NCI-H1092 (cell line): Measurements from ENCODE around the gene GRM8.
"Not testable (repeated sequence)": the region's sequence is repeated elsewhere in the genome, so short reads cannot be mapped to it uniquely, and the experiment has no call there.

Experiments used
- DNase-seq: peaks from one replicate; lab custom pipeline; 2025; lab: John Stamatoyannopoulos, UW

The GRM8 gene

DNA sequence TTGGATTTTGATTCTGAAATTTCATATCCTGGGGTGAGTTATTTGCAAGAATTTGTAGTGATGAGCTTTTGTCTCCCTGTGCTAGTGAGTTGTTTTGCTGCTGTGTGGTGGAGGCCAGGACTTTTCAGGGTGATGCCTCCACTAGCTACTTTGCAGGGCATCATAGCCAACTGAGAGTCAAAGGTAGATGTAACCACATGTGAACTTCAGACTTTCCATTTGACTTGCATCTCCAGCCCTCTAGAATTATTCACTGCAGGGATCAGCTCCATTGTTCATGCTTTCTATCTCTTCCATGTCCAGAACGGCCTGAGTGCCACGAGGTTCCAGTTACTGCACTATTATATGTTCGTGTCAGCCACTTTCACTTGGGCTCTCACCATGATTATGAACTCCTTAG is 534.3 kb downstream of the GRM8 start:
- DNase-seq: no peak

GRCh38 chr7:126716321-126716720 is 536.4 kb downstream of the GRM8 start:
- no peak for DNase-seq

GRCh38 chr7:126715076-126715475 is 537.7 kb downstream of the GRM8 start:
- DNase-seq: peak; percentile 43

GRCh38 chr7:126702242-126703016 is 550.3 kb downstream of the GRM8 start:
- no peak for DNase-seq

DNA sequence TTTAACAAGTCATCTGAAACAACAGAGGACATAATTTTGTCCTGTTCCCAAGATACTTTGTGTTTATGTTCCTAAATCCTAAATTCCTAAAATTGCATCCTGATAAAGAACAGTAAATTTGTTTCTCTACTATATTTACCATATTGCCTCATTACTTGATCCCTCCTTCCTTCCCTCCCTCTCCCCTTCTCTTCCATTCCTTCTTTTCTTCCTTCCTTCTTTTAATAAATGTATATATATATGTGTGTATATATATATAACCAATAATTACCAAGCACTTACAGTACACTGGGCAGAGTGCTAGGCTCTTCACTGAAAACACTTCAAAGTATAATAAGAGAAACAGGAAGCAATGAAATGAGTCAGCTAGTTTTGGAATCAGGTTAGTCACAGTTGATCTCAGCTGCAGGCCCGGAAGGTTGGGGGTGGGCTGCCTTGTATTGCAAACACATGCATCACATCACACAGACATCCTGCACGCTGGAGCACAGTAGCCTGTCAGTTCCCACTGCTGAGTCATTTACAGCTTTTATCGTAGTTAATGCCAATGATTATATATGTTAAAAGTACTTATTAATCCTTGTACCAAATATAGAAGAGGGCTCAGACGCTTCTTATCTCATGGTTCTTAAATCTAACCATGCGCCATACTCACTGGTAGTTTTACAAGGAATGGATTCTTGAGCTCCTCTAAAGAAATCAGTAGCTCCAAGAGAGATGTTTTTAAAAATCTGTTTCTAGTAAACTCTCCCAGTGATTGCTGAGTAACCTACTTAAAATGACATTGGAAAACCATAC is 551.7 kb downstream of the GRM8 start:
- peak; percentile 20 for DNase-seq

DNA sequence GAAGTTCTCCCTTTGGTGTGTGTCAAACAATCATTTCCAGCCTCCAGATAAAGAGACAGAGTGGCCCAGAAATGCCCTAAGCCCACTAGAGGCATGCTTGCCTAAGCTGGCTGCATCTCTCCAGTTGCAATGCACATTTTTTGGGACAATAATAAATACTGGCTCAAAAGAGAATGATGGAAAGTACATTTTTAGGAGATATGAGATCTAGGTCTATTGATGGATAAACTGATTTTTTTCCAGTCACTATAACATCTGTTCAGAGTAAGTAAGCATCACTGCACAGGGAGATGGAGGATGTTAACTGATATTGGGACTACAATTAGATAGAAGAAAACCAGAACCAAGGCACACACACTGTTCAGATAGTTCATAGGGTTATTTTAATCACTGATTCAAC is 553.0 kb downstream of the GRM8 start:
- no peak for DNase-seq

DNA sequence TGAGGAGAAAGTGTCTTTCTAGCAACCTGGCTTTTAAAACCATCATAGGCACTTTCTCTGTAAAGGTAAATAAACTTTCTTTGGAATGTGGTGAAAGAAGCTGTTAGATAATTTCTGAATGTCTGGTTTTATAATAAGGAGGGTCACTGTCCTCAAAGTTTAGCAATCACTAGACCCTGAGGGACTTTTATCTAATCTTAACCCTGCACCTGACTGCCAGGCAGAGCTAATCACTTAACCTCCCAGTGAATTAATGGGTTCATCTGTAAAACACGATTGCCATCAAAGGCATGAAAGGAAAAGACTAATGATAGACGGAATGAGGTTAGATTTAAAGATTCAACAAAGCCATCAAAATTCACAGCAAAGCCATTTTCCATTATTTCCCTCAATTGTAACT is 553.8 kb downstream of the GRM8 start:
- DNase-seq: no peak

DNA sequence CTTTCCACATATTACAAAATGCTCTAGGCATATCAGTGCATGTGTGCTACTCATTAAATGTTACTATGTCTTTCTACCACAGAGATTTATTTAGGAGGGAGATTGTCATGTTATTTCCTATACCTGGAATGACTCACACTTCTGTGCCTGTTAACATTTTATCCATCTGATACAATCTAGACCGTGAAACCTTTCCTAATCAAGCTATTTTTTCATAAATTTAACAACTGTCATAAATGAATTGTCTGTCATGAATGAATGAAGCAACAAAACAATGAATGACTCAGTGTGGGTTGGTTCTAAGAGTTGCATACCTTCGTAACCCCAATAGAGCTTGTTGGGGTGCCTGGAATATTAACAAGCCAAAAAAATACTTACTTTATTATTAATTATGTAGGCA is 554.3 kb downstream of the GRM8 start:
- DNase-seq: no peak

GRCh38 chr7:126696256-126697038 is 556.3 kb downstream of the GRM8 start:
- no peak for DNase-seq

DNA sequence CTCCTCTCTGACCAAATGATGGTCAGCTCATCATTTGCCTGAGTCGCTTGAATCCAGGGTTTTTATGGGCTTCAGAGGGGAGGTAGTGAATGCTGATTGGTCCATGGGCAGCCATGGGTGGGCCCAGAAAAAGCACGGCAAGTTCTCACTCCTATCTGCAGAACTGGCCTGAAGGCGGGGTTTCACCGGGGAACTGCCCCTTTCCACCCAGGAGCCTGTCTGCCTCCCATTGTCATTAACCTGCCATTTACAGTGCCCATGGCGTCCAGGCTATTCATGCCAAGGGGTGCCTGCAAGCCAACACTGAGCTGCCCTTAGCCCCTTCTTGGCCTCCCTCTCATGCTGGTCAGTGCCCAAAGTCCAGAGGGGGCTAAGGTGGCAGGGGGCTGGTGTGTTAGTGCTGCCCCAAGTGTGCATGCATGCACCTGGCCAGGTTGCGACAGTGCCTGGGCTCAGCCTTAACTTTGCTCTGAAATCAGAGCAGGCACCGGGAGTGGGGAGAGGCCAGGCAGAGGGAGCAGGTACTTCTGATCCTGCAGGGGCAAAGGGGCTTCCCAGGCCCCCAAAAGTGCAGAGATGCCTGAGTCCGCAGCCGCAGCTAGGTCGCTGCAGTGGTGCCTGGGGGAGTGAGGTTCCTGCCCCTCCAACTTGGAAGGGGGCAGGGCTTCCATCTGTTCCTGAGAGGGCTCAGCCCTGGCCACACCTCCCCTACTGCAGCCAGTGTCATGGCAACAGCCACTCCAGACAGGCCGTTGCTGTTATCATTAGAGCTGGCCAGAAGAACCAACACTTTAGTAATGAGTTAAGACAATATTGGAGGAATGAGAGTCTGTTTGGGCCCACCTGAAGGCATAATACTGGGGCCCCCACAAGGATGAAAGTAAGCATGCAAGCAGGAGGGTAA is 561.6 kb downstream of the GRM8 start:
- no peak for DNase-seq

DNA sequence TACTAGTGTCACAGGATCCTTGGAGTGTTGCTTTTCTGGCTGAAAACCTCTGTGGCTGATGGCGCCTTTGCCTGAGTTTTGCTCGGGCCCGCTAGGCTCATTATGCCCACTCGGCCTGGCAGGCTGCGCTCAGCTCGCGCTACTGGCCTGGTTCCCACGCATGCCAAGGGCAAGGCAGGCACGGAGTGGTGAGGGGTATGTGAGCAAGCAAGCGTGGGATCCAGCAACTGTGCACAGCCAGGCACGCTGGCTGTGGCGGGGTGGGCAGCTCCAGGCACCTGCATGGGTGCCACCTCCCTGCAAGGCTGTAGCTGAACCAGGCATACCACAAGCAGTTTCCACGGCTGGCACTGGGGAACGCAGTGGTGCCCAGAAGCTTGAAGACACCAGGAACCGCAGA is 562.6 kb downstream of the GRM8 start:
- no peak for DNase-seq

DNA sequence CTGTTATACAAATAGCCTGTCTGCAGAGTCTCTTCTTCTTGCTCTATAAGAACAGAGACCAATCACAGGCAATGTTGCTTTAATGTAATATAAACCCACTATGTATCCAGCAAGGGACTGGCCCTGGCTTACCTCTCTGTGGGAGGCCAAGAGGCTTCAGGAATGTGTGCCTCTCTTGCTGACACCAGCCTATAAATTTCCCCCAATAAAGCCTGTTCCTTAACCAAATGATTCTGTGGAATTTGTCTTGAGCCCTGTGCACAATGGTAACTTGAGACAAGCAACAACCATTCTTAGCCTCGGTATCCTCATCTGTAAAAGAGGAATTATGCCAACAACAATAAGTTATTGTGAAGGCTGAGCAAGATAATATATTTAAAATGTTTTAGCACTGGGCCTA is 563.7 kb downstream of the GRM8 start:
- DNase-seq: no peak

DNA sequence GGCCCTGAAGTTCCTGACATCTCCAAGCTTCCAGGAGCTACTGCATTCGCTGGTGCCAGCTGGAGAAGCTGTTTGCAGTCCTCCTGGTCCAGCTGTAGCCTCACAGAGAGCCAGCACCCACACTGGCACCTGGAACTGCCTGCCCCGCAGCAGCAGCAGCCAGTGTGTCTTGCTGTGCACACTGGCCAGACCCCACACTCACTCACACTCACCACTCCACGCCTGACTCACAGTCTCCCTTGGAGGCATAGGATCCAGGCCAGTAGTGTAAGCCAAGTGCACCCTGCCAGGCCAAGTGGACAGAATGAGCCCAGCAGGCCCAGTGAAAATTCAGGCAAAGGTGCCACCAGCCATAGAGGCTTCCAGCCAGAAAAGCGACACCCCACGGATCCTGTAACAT is 566.3 kb downstream of the GRM8 start:
- no peak for DNase-seq

DNA sequence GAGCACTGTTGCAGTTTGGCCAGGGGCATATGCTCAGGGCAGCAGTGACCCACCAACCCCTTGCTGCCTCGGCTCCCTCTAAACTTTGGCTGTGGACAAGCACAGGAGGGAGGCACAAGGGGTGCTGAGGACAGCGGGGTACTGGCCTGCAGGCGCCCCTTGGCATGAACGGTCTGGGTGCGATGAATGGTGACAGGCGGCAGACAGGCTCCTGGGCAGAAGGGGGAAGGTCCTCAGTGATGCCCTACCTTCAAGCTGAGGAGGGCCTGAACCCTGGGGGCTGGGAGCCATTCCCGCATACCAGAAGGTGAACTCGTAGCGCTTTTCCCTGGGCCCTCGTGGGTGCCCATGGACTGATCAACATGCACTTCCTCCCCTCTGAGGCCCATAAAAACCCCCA is 567.1 kb downstream of the GRM8 start:
- no peak for DNase-seq

DNA sequence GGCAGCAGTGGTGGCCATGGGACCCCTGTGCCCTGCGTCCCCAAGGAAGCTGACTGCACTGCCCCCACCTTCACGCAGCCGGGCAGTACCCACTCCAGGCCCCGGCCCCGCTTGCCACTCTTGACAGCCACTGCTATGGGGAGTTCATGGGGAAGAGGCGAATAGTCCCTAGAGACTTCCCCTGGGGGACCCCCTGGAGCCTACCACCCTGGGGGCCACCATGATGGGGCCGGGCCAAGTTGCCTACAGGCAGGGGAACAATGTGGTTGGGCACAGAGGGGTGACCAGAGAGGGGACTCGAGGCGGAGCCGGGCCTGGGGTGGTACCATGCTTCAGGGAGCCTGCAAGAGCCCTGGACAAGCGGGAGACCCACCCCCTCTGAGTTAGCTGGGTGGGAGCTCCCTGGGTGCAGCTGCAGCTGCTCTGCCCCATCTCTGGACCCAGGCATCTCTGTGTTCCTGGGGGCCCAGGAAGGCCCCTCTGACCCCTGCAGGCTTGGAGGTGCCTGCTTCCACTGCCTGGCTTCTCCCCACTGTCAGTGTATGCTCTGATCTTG is 567.6 kb downstream of the GRM8 start:
- no peak for DNase-seq

- DNase-seq: no peak
Measured at GRCh38 chr7:126682176-126682575, 570.6 kb downstream of the GRM8 start.

GRCh38 chr7:126668762-126669161 is 584.0 kb downstream of the GRM8 start:
- not testable (repeated sequence) for DNase-seq

DNA sequence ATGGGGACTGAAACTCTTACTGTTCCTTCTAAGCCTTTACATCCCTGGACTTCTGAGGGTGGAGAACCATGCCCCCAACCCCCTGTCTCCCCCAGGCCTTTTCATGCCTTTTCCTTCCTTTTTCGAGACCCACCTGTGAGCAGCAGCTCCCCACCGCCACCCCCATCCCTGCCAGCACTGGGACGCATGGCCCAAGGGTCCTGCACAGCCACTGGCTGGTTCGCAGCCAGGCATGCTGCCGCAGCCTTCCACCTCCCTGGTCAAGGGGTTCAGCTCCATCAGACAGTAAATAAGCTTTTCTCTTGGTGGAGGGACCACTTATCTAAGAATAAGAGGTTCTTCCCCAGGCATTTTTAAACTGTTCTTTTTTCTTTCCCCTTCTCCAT is 584.4 kb downstream of the GRM8 start:
- DNase-seq: no peak

DNA sequence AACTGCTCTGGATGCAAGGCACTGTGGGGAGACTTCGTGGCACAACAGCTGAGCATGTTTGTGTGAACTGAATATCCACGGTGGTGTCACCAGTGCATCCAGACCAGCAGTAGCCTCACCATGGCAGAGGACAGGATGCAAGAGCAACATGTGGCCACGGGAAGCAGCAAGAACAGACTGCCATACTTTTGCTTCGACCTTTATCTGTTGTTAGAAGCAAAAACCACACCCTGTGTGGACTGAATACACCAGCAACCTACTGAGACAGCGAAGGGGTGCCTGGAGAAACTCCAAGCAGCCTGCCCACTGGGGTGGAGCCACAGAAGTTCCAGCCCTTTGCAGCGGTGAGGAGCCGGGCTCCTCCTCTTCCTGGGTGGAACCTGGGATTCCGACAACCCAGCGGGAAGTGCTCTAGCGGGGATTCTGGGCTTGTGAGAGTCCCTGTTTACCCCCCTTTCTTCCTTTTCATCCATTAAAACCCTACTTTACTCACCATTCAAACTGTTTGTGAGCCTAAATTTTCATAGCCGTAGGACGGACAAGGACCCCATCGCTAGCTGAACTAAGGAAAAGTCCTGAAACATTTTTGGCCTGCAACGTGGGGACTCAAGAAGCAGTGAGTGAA is 584.9 kb downstream of the GRM8 start:
- DNase-seq: no peak

DNA sequence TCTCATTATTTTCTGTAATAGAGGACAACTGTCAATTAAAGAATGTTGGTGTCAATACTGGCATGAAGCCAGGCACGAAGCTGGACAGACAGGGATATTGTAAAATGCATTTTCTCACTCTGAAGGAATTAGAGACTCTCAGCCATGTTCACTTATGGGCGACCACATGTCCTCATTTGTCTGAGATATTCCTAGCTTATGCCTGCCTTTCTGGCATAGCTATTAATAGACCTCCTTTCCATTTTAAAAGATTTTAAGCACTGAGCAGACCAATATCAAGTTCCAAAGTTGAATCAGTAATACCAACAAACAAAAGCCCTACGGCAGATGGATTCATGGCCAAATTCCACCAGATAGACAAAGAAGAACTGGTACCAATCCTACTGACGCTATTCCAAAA is 589.9 kb downstream of the GRM8 start:
- DNase-seq: no peak

DNA sequence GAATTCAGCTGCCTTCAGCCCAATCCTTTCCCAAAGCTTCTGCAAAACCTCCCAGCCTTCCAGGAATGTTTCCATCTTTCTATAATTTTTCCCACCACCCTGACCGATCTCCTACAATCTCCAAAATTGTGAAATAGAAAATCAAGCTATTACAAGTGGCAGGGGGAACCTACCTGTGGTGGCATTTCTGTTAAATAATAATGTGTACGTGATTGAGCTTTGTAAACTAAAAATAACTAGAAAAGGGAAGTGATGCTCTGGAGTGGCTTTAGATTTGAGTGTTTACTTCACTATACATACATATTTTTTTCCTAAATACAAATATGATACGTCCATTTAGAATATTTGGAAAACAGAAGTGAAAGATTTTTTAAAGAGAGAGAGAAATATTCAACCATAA is 593.6 kb downstream of the GRM8 start:
- DNase-seq: no peak
